NCI-H526 (cell line): Measurements from ENCODE around the gene FLYWCH1.

Experiments used
- DNase-seq, 2 experiments: peaks; one replicate each; lab custom pipeline; 2025; lab: John Stamatoyannopoulos, UW

Gene FLYWCH1

GRCh38 chr16:2950773-2951172 lies 39.0 kb downstream of the FLYWCH1 start:
- no peak for DNase-seq

GRCh38 chr16:2952679-2953078 lies 40.9 kb downstream of the FLYWCH1 start:
- no peak for DNase-seq

GRCh38 chr16:2953706-2954627 lies 42.2 kb downstream of the FLYWCH1 start:
- peak in 1 of 2 experiments; percentile 43 for DNase-seq

- DNase-seq = no peak
Measured at GRCh38 chr16:2954656-2955381, 43.1 kb downstream of the FLYWCH1 start.

GRCh38 chr16:2955438-2955778 lies 43.7 kb downstream of the FLYWCH1 start:
- DNase-seq = no peak

GRCh38 chr16:2955779-2956578 lies 44.2 kb downstream of the FLYWCH1 start:
- no peak for DNase-seq

- DNase-seq = no peak
Measured at GRCh38 chr16:2956579-2956956, 44.8 kb downstream of the FLYWCH1 start.

- no peak for DNase-seq
Measured at GRCh38 chr16:2959206-2959605, 47.5 kb downstream of the FLYWCH1 start.

GRCh38 chr16:2960183-2961010 lies 48.7 kb downstream of the FLYWCH1 start:
- DNase-seq = no peak

GRCh38 chr16:2962334-2963073 lies 50.8 kb downstream of the FLYWCH1 start:
- DNase-seq = no peak

- DNase-seq = no peak
Measured at GRCh38 chr16:2963074-2963722, 51.5 kb downstream of the FLYWCH1 start.

- peak; percentile 58 to 88 for DNase-seq
Measured at GRCh38 chr16:2963723-2964474, 52.2 kb downstream of the FLYWCH1 start, which contains the start of gene KREMEN2. Gene KREMEN2, plus strand, starts transcription at chr16:2964275. Its CDS starts 246 bp downstream, at chr16:2964521.

- peak; percentile 44 to 91 for DNase-seq
Measured at GRCh38 chr16:2964475-2965336, 53.0 kb downstream of the FLYWCH1 start.

GRCh38 chr16:2966043-2966807 lies 54.5 kb downstream of the FLYWCH1 start:
- DNase-seq = no peak

GRCh38 chr16:2966808-2967191 lies 55.1 kb downstream of the FLYWCH1 start:
- no peak for DNase-seq

- no peak for DNase-seq
Measured at GRCh38 chr16:2967211-2967631, 55.5 kb downstream of the FLYWCH1 start.

GRCh38 chr16:2967721-2968161 lies 56.0 kb downstream of the FLYWCH1 start:
- no peak for DNase-seq

- DNase-seq = peak; percentile 56 to 82
Measured at GRCh38 chr16:2968368-2968737, 56.6 kb downstream of the FLYWCH1 start.
